ENCODE measurements around the gene SENP7.

SENP7 gene

DNA sequence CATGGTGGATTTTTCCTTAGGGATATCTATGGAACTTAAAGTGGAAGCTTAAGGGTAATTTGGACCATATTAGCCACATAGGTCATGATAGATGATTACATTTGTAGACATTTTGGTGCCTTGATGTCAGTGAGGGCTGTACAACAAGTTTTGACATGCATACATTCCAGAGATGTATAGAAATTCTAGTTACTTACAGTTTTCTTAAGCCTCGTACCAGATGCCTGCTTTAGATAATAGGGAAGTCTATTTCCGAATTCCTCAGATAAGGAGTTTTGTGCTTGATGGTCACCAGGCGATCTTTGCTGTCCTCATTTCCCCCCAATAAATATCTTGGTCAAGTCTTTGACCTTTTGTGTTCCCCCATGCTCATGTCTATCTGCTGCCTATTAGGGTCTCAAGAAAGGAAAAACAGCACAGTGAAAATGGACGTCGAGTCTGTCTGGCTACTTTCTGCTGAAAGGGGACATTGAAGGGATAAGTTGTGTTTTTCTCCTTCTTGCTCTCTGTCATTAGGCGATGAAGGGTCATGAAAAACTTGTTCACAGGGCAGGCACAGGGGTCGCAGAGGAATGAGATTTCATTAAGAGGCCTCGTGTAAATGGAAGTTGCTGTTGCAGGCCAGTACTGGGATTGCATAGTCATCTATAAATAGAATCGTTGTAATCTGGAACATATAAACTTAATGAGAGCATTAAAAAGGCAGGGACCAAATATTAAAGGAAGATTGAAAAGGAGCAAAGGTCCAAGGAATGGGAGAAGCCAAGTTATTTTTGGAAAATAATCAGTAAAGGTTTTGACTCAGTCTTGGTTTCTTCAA is 20.0 kb upstream of the SENP7 start:
- TF ChIP-seq, protein P1, sequence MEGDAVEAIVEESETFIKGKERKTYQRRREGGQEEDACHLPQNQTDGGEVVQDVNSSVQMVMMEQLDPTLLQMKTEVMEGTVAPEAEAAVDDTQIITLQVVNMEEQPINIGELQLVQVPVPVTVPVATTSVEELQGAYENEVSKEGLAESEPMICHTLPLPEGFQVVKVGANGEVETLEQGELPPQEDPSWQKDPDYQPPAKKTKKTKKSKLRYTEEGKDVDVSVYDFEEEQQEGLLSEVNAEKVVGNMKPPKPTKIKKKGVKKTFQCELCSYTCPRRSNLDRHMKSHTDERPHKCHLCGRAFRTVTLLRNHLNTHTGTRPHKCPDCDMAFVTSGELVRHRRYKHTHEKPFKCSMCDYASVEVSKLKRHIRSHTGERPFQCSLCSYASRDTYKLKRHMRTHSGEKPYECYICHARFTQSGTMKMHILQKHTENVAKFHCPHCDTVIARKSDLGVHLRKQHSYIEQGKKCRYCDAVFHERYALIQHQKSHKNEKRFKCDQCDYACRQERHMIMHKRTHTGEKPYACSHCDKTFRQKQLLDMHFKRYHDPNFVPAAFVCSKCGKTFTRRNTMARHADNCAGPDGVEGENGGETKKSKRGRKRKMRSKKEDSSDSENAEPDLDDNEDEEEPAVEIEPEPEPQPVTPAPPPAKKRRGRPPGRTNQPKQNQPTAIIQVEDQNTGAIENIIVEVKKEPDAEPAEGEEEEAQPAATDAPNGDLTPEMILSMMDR (IDR thresholded peaks at IDR 0.05; ENCODE audit: insufficient read depth, low read depth, low read length, missing control alignments): no peak
- DNase-seq (ENCODE audit: low read depth): no peak
- H3K4me3 ChIP-seq (ENCODE audit: low read depth, low read length): no peak overlapping the region

DNA sequence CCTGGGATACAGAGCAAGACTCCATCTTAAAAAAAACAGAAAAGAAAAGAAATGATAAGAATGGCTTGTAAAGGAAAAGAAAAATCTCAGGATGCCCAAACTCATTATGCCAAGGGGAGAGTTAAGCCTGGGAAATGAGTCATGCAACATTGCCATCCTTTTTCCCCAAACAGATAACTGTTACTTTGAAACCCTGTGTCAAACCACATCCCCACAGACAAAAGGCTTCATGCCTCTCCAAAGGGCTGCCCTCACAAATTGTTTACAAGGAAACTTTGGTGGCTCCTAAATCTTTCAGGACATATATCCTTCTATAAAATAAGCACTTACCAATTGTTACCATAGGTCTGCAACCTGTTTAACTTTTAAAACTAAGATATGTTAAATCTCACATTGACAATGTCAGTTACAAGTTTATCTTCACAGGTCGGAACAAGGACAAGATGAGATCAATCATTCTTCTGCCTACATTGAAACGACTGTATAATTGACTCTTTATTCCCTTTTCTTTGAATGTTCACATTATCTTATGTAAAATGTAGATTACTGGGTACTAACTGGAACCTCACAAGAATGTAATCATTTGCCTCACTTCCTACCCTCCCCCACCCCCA is 18.6 kb upstream of the SENP7 start:
- H3K4me3 ChIP-seq (ENCODE audit: low read depth, low read length): no peak overlapping the region
- DNase-seq (ENCODE audit: low read depth): no peak
- TF ChIP-seq, protein P1 (IDR thresholded peaks at IDR 0.05; ENCODE audit: insufficient read depth, low read depth, low read length, missing control alignments): no peak

DNA sequence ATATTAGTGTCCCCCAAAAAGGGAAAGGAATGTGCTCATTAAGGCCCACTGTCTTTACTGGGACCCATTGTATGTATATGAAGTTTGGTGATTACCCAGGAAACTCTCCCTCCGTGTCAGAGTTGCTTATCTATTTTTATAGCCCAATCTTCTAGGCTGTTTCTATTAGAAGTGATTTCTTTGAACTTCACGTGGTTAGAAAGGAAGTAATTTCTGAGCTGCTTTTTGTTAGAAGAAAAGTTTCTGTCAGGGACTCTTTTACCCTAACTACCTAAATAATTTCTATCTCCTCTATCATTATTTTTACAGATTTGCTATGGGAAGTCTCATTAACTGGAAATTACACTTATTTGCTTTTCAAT is 17.7 kb upstream of the SENP7 start:
- no peak for DNase-seq (ENCODE audit: low read depth)
- TF ChIP-seq, protein P1 (IDR thresholded peaks at IDR 0.05; ENCODE audit: insufficient read depth, low read depth, low read length, missing control alignments): no peak
- no peak overlapping the region for H3K4me3 ChIP-seq (ENCODE audit: low read depth, low read length)

DNA sequence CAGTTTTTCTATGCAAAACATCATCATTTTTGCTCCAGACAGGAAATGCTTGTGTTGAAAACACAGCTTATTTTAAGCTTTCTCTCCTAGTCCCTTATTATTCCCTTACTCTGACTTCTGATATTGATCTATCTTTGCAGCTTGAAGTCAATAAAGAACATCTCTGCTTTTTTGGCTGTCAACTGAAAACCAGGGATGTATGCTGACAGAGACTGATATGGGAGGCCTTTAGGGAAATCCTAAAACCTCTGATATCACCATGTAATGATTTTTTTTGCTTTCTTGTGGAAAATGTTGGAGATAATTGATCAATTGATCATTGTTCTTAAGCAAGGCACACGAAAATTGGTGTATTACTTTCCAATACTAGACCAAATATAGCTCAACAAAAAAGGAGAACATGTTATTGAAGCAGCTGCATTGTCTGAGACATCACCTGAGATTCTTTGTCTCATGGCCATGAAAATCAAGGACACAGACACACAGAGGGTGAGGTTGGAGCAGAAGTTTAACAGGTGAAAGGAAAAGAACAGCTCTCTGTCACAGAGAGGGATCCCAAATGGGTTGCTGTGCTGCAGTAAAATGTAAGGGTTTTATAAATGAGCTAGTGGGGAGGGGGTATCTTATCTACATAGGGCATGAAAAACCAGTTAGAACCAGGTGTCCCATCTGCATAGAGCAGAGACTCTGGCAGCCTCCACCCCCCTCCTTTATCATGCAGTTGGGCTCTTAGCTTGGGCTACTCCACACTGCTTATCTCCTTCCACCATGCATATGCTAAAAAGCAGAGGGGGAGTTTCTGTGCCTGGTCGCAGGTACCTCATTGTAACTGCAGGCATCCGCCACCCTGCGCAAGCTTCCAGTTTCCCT is 17.0 kb upstream of the SENP7 start:
- no peak overlapping the region for H3K4me3 ChIP-seq (ENCODE audit: low read depth, low read length)
- TF ChIP-seq, protein P1 (IDR thresholded peaks at IDR 0.05; ENCODE audit: insufficient read depth, low read depth, low read length, missing control alignments): no peak
- DNase-seq (ENCODE audit: low read depth): no peak

DNA sequence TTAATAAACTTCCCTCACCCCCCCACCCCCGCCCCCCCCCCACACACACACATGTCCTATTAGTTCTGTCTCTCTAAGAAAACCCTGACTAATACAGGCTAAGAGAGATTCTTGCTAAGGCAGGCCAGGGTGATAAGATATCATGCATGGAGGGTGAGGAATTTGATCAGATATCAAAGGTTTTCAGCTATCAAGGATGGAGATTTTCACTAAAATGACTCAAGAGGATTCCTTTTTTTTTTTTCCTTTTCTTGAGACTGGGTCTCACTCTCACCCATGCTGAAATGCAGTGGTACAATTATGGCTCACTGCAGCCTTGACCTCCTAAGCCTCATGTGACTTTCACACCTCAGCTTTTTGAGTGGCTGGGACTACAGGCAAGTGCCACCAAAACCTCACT is 14.9 kb upstream of the SENP7 start:
- no peak overlapping the region for H3K4me3 ChIP-seq (ENCODE audit: low read depth, low read length)
- TF ChIP-seq, protein P1 (IDR thresholded peaks at IDR 0.05; ENCODE audit: insufficient read depth, low read depth, low read length, missing control alignments): no peak
- DNase-seq (ENCODE audit: low read depth): no peak

DNA sequence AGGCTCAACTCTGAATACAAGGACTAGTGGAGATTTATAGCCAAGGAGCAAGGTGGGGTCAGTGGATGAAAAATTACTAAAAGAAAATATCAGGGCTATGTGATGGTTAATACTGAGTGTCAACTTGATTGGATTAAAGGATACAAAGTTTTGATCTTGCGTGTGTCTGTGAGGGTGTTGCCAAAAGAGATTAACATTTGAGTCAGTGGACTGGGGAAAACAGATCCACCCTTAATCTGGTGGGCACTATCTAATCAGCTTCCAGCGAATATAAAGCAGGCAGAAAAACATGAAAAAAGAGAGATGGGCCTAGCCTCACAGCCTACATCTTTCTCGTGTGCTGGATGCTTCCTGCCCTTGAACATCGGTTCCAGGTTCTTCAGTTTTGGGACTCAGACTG is 14.4 kb upstream of the SENP7 start:
- no peak for DNase-seq (ENCODE audit: low read depth)
- H3K4me3 ChIP-seq (ENCODE audit: low read depth, low read length): no peak overlapping the region
- TF ChIP-seq, protein P1 (IDR thresholded peaks at IDR 0.05; ENCODE audit: insufficient read depth, low read depth, low read length, missing control alignments): no peak

Measured in GM12865 (cell line).